ENCODE measurements around the gene SLC39A3. TPM values are rescaled to one million over a fixed set of nuclear protein-coding genes. Genes with fewer than 3 reads are reported as not detected.

Gene SLC39A3
- total RNA-seq, 4 donors from 2014 or later = 21.7 to 52.2 (median 31.4) TPM

- TF ChIP-seq CTCF (IDR thresholded peaks at IDR 0.05) (no peak), POLR2A (IDR thresholded peaks at IDR 0.05) (no peak)
- H3K4me1 ChIP-seq = peaks cover 7 to 9% of the 10 kb centered on the region in 2 donors
- no peaks in the 10 kb centered on the region for H3K27me3 ChIP-seq
- H3K27ac ChIP-seq = no peak overlapping the region
- intact Hi-C loops (cut with DNase I) = no loop called here
- no peak overlapping the region for H3K4me3 ChIP-seq (replicated peaks in 1 of 3)
- 93 to 94% methylated on average over 9 to 12 of the region's 12 CpGs for WGBS, 2 donors
- no peak for DNase-seq
- peaks cover 12 to 16% of the 10 kb centered on the region in 2 donors for H3K36me3 ChIP-seq
- H3K9me3 ChIP-seq = no peaks in the 10 kb centered on the region
Observed at GRCh38 chr19:2735374-2735773, 4.4 kb downstream of the SLC39A3 start.

GRCh38 chr19:2734589-2735288 lies 5.1 kb downstream of the SLC39A3 start:
- peaks cover 7 to 9% of the 10 kb centered on the region in 2 donors for H3K4me1 ChIP-seq
- peaks cover 12 to 16% of the 10 kb centered on the region in 2 donors for H3K36me3 ChIP-seq
- H3K27ac ChIP-seq = no peak overlapping the region
- TF ChIP-seq POLR2A (IDR thresholded peaks at IDR 0.05) = no peak
- TF ChIP-seq CTCF (IDR thresholded peaks at IDR 0.05) = no peak
- intact Hi-C loops (cut with DNase I) = no loop called here
- 89 to 92% methylated on average over 23 to 26 of the region's 26 CpGs for WGBS, 2 donors
- no peak overlapping the region for H3K4me3 ChIP-seq (replicated peaks in 1 of 3)
- H3K27me3 ChIP-seq = no peaks in the 10 kb centered on the region
- no peaks in the 10 kb centered on the region for H3K9me3 ChIP-seq
- no peak for DNase-seq

GRCh38 chr19:2733930-2734588 lies 5.8 kb downstream of the SLC39A3 start:
- DNase-seq = no peak
- H3K4me3 ChIP-seq (replicated peaks in 1 of 3) = no peak overlapping the region
- no peaks in the 10 kb centered on the region for H3K9me3 ChIP-seq
- peaks cover 3 to 5% of the 10 kb centered on the region in 2 donors for H3K4me1 ChIP-seq
- intact Hi-C loops (cut with DNase I) = no loop called here
- no peak overlapping the region for H3K27ac ChIP-seq
- no peaks in the 10 kb centered on the region for H3K27me3 ChIP-seq
- WGBS, 2 donors = 89 to 91% methylated on average over 35 of the region's 35 CpGs
- H3K36me3 ChIP-seq = peaks cover 12 to 16% of the 10 kb centered on the region in 2 donors
- TF ChIP-seq POLR2A (IDR thresholded peaks at IDR 0.05) (no peak), CTCF (IDR thresholded peaks at IDR 0.05) (no peak)

- no peaks in the 10 kb centered on the region for H3K9me3 ChIP-seq
- DNase-seq = no peak
- H3K4me3 ChIP-seq (replicated peaks in 1 of 3) = no peak overlapping the region
- H3K27me3 ChIP-seq = no peaks in the 10 kb centered on the region
- peaks cover 12 to 16% of the 10 kb centered on the region in 2 donors for H3K36me3 ChIP-seq
- intact Hi-C loops (cut with DNase I) = no loop called here
- H3K4me1 ChIP-seq = no peaks in the 10 kb centered on the region
- H3K27ac ChIP-seq = no peak overlapping the region
- TF ChIP-seq POLR2A (IDR thresholded peaks at IDR 0.05) (no peak), CTCF (IDR thresholded peaks at IDR 0.05) (no peak)
- WGBS, 2 donors = 98% methylated on average over 8 of the region's 38 CpGs; no CpG with 5 or more reads in 1 of the 2 donors
Observed at GRCh38 chr19:2732883-2733282, 6.9 kb downstream of the SLC39A3 start.

GRCh38 chr19:2732157-2732725 lies 7.6 kb downstream of the SLC39A3 start:
- no peaks in the 10 kb centered on the region for H3K9me3 ChIP-seq
- TF ChIP-seq POLR2A (IDR thresholded peaks at IDR 0.05) = no peak
- TF ChIP-seq CTCF (IDR thresholded peaks at IDR 0.05) = no peak
- no peak overlapping the region for H3K4me3 ChIP-seq (replicated peaks in 1 of 3)
- intact Hi-C loops (cut with DNase I) = no loop called here
- no peak for DNase-seq
- no peaks in the 10 kb centered on the region for H3K4me1 ChIP-seq
- no peaks in the 10 kb centered on the region for H3K27me3 ChIP-seq
- peaks cover 12 to 16% of the 10 kb centered on the region in 2 donors for H3K36me3 ChIP-seq
- 91 to 94% methylated on average over 10 to 31 of the region's 33 CpGs for WGBS, 2 donors
- no peak overlapping the region for H3K27ac ChIP-seq

All from thyroid gland (tissue), 4 donors.